Measurements from ENCODE around the gene TUBB4B. TPM values are rescaled to one million over a fixed set of nuclear protein-coding genes. Genes with fewer than 3 reads are reported as not detected.

The TUBB4B gene
- total RNA-seq, 1 donor from 2014 or later, result 191 TPM

- intact Hi-C loops (cut with DNase I), result no loop called here
- peak within 1 kb of the TSS; percentile 80 for H3K27ac ChIP-seq
Observed at GRCh38 chr9:137205126-137206069, 35.7 kb upstream of the TUBB4B start, which contains the start of the genes NDOR1 and TMEM203. NDOR1 (plus strand) TSS chr9:137205700; CDS start chr9:137205778, 78 bp downstream. TMEM203 (minus strand) TSS chr9:137205648; CDS start chr9:137205414, 234 bp downstream.

GRCh38 chr9:137206602-137207001 is 34.5 kb upstream of the TUBB4B start:
- no peaks in the 10 kb centered on the region for H3K27me3 ChIP-seq
- TF ChIP-seq CTCF (IDR thresholded peaks at IDR 0.05), result no peak
- intact Hi-C loops (cut with DNase I), result no loop called here
- H3K9me3 ChIP-seq, result no peaks in the 10 kb centered on the region
- peaks cover 35% of the 10 kb centered on the region for H3K4me1 ChIP-seq
- no peaks in the 10 kb centered on the region for H3K36me3 ChIP-seq
- H3K4me3 ChIP-seq, result peak overlapping the region; percentile 83
- H3K27ac ChIP-seq, result no peak overlapping the region
- DNase-seq (no peak), ATAC-seq (no peak)

More at GRCh38 chr9:137205126-137206069, 35.7 kb upstream of the TUBB4B start, which contains the start of the genes NDOR1 and TMEM203:
- no peak for TF ChIP-seq CTCF (IDR thresholded peaks at IDR 0.05)
- no peaks in the 10 kb centered on the region for H3K36me3 ChIP-seq
- H3K4me3 ChIP-seq, result peak within 1 kb of the TSS; percentile 83
- DNase-seq, result peak; percentile 97
- no peaks in the 10 kb centered on the region for H3K27me3 ChIP-seq
- peak; percentile 76 for ATAC-seq
- H3K4me1 ChIP-seq, result peaks cover 41% of the 10 kb centered on the region
- H3K9me3 ChIP-seq, result no peaks in the 10 kb centered on the region

- ATAC-seq (no peak), DNase-seq (no peak)
Observed at GRCh38 chr9:137211532-137211931, 29.6 kb upstream of the TUBB4B start.

GRCh38 chr9:137212520-137212919 is 28.6 kb upstream of the TUBB4B start:
- ATAC-seq (no peak), DNase-seq (no peak)
- Histone ChIP-seq H3K36me3 (no peaks in the 10 kb centered on the region), H3K27me3 (no peaks in the 10 kb centered on the region), H3K27ac (no peak overlapping the region), H3K4me1 (no peaks in the 10 kb centered on the region), H3K9me3 (no peaks in the 10 kb centered on the region), H3K4me3 (no peak overlapping the region)
- TF ChIP-seq CTCF (IDR thresholded peaks at IDR 0.05), result no peak
- intact Hi-C loops (cut with DNase I), result no loop called here

More at GRCh38 chr9:137211532-137211931, 29.6 kb upstream of the TUBB4B start:
- H3K36me3 ChIP-seq, result no peaks in the 10 kb centered on the region
- TF ChIP-seq CTCF (IDR thresholded peaks at IDR 0.05), result no peak
- H3K4me3 ChIP-seq, result no peak overlapping the region
- intact Hi-C loops (cut with DNase I), result no loop called here
- no peaks in the 10 kb centered on the region for H3K27me3 ChIP-seq
- no peaks in the 10 kb centered on the region for H3K9me3 ChIP-seq
- peaks cover 5% of the 10 kb centered on the region for H3K4me1 ChIP-seq
- no peak overlapping the region for H3K27ac ChIP-seq

GRCh38 chr9:137213160-137214060 is 27.7 kb upstream of the TUBB4B start:
- Histone ChIP-seq H3K9me3 (no peaks in the 10 kb centered on the region), H3K27ac (no peak overlapping the region), H3K27me3 (no peaks in the 10 kb centered on the region), H3K36me3 (no peaks in the 10 kb centered on the region), H3K4me1 (no peaks in the 10 kb centered on the region), H3K4me3 (no peak overlapping the region)
- ATAC-seq (no peak), DNase-seq (no peak)
- no peak for TF ChIP-seq CTCF (IDR thresholded peaks at IDR 0.05)
- intact Hi-C loops (cut with DNase I), result no loop called here
